Panc1 (cell line): Measurements from ENCODE around the gene PDILT. TPM values are rescaled to one million over a fixed set of nuclear protein-coding genes. Genes with fewer than 3 reads are reported as not detected.

ENCODE experiments used
- ATAC-seq: fragments of 200-7000 bp; cut with Tn5 transposase; 2 replicates; pipeline ENCODE4 v1.9.1; 2020; ENCODE audit warnings: mild to moderate bottlenecking, moderate library complexity
- BruUV-seq: library from RNA; stranded (reverse); fragments of 400-500 nt; replicated peaks from 2 replicates; lab custom pipeline; 2021; lab: Mats Ljungman, UMichigan
- CTCF ChIA-PET: fragments of 300-600 bp; sonication (Branson Sonifier 250); formaldehyde crosslinking; loops from one replicate; lab custom pipeline; 2022; ENCODE audit warnings: antibody characterized with exemption; lab: Charles Lee
- POLR2A ChIA-PET: fragments of 300-600 bp; sonication (Branson Sonifier 250); formaldehyde crosslinking; loops from one replicate; lab custom pipeline; 2022; ENCODE audit warnings: antibody characterized with exemption; lab: Charles Lee
- DNase-seq: peaks from one replicate; pipeline ENCODE4 v3.0.0-alpha.2; 2010; ENCODE audit warnings: low read depth, low spot score
- H3K27ac ChIP-seq: 2 replicates; pipeline ENCODE4 v1.5.1; 2011; ENCODE audit warnings: mild to moderate bottlenecking, low read length, inconsistent platforms
- H3K27me3 ChIP-seq: fragments of 200-500 bp; sonication (Bioruptor generic); 2 replicates; pipeline ENCODE4 v1.6.0; 2014; ENCODE audit warnings: low read length, inconsistent platforms; ENCODE audit not compliant: control insufficient read depth, insufficient read depth
- H3K36me3 ChIP-seq: fragments of 200-500 bp; sonication (Bioruptor generic); 2 replicates; pipeline ENCODE4 v1.5.1; 2014; ENCODE audit warnings: inconsistent platforms, mild to moderate bottlenecking, low read length, moderate library complexity; ENCODE audit not compliant: control insufficient read depth, insufficient read depth
- H3K4me1 ChIP-seq: 2 replicates; pipeline ENCODE4 v1.5.1; 2011; ENCODE audit warnings: inconsistent platforms, mild to moderate bottlenecking, low read length, moderate library complexity; ENCODE audit not compliant: control insufficient read depth, insufficient read depth
- H3K4me3 ChIP-seq, 2 experiments: 2 replicates each; pipeline ENCODE4 v1.5.1; 2011 to 2012; ENCODE audit warnings: low read depth in 2 of 2, low read length in 2 of 2, mild to moderate bottlenecking in 2 of 2, inconsistent platforms in 1 of 2, moderate library complexity in 1 of 2
- H3K9me3 ChIP-seq: fragments of 200-500 bp; sonication (Bioruptor generic); 2 replicates; pipeline ENCODE4 v1.5.1; 2014; ENCODE audit warnings: low read depth, mild to moderate bottlenecking, inconsistent platforms, low read length, moderate library complexity; ENCODE audit not compliant: control insufficient read depth, insufficient read depth
- CTCF ChIP-seq: fragments of 450-650 bp; IDR thresholded peaks from 2 replicates; pipeline ENCODE4 v1.5.1; 2017; ENCODE audit warnings: mild to moderate bottlenecking
- POLR2AphosphoS5 ChIP-seq: IDR thresholded peaks from 2 replicates; pipeline ENCODE4 v1.6.1; 2012; ENCODE audit warnings: mild to moderate bottlenecking, low read depth, low read length, moderate library complexity
- REST ChIP-seq, 2 experiments: IDR thresholded peaks; 2 replicates each; pipeline ENCODE4 v1.6.1; 2011 to 2012; ENCODE audit warnings: low read depth in 2 of 2, control low read depth in 1 of 2, low read length in 1 of 2, mild to moderate bottlenecking in 1 of 2, moderate library complexity in 1 of 2; ENCODE audit not compliant: insufficient read depth in 1 of 2
- SIN3A ChIP-seq: IDR thresholded peaks from 2 replicates; pipeline ENCODE4 v1.6.1; 2012; ENCODE audit warnings: low read depth, mild to moderate bottlenecking, low read length, moderate library complexity, borderline replicate concordance; ENCODE audit not compliant: insufficient read depth
- TCF7L2 ChIP-seq: IDR thresholded peaks from 2 replicates; pipeline ENCODE4 v1.6.1; 2011; ENCODE audit warnings: mild to moderate bottlenecking, low read depth, low read length, inconsistent platforms
- in situ Hi-C: cut with HindIII; loops from 2 replicates; pipeline ENCODE4 v1.10.0; 2016; ENCODE audit warnings: low sequenced_read_pairs, low pct_unique_long_range_greater_than_20kb
- intact Hi-C: fragments of 100-400 bp; cut with micrococcal nuclease; formaldehyde crosslinking; loops from one replicate; pipeline ENCODE4 v1.10.0; 2022; ENCODE audit not compliant: unreplicated experiment
- total RNA-seq: library from RNA; stranded (reverse); gene quantifications from one replicate; pipeline ENCODE4 v1.2.1, GENCODE V29; 2021; ENCODE audit not compliant: unreplicated experiment

Gene PDILT
- total RNA-seq, 1 experiment from 2014 or later: not detected

- POLR2A ChIA-PET: no interaction called here
- Histone ChIP-seq H3K4me3 (no peak overlapping the region), H3K4me1 (no peaks in the 10 kb centered on the region), H3K36me3 (no peaks in the 10 kb centered on the region), H3K27ac (no peak overlapping the region), H3K9me3 (no peaks in the 10 kb centered on the region), H3K27me3 (0 out of 2 replicates have a peak, but pooled peaks cover 3% of the 10 kb centered on the region)
- in situ Hi-C loops: no loop called here
- no peak for ATAC-seq
- intact Hi-C loops: no loop called here
- no TSS peak for BruUV-seq
- TF ChIP-seq SIN3A: no peak
- TF ChIP-seq POLR2AphosphoS5: no peak
- no peak for TF ChIP-seq CTCF
- TF ChIP-seq TCF7L2: no peak
- TF ChIP-seq REST (IDR thresholded peaks at IDR 0.05; ENCODE audit: insufficient read depth in 1 of 2, low read depth in 2 of 2, low read length in 1 of 2): no peak
- DNase-seq: no peak
- CTCF ChIA-PET: no interaction called here
Observed at GRCh38 chr16:20415541-20415940, 11.0 kb upstream of the PDILT start.

- Histone ChIP-seq H3K36me3 (no peaks in the 10 kb centered on the region), H3K9me3 (no peaks in the 10 kb centered on the region), H3K27ac (no peak overlapping the region), H3K27me3 (peaks cover 5% of the 10 kb centered on the region; the same call in 1 of the 2 replicates), H3K4me1 (no peaks in the 10 kb centered on the region), H3K4me3 (no peak overlapping the region)
- BruUV-seq: no TSS peak
- ATAC-seq (no peak), DNase-seq (no peak)
- TF ChIP-seq CTCF: no peak
- no peak for TF ChIP-seq SIN3A
- no peak for TF ChIP-seq REST (IDR thresholded peaks at IDR 0.05; ENCODE audit: insufficient read depth in 1 of 2, low read depth in 2 of 2, low read length in 1 of 2)
- TF ChIP-seq TCF7L2: no peak
- TF ChIP-seq POLR2AphosphoS5: no peak
- POLR2A ChIA-PET: no interaction called here
- intact Hi-C loops (no loop called here), in situ Hi-C loops (no loop called here)
- CTCF ChIA-PET: no interaction called here
Observed at GRCh38 chr16:20411055-20411454, 6.5 kb upstream of the PDILT start.
